ENCODE results near the gene PPIL1. TPM values are rescaled to one million over a fixed set of nuclear protein-coding genes. Genes with fewer than 3 reads are reported as not detected.

The PPIL1 gene
- total RNA-seq, 1 experiment from 2014 or later = 64.3 TPM

DNA sequence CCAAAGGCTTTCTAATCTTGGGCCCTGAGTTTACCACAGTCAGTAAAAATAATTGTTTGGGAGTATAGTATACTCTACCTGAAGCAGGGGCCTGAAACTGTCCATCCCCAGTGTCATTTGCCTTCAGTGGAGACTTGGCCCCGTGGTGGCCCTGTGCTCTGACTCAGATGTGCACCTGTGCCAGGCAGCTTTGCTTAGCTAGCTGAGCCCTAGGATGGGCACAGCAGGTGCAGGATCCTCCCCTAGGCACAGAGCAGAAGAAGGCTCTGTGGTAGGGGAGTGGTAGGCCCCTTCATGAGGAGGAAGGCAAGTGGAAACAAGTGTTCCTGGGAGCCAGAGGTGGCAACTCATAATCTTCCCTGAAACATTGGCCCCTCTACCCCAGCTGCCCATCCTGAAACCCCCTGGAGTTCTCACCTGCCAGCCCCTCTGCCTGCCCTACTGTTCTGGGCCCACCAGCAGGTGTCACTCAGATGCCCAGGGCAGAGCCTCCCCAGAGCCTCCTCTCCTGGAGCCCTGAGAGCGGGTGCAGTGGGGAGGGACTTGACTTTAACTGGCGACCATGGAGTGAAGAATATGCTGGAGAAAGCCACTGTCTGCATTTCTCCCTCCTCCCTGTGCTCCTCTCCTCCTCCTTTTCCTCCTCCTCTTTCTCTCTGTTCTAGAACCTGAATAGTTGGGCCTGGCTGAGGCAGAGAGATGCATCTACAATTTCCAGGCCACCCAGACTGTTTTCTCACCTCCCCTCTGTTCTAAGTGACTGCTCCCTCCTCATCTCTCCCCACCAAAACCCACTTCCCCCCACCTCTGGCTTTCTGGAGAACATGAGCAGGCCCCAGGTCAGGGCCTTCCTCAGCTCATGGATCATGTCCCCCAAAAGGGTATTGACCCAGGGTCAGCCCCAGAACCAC, 38.2 kb downstream of the PPIL1 start:
- no peak for DNase-seq (ENCODE audit: low spot score)

DNA sequence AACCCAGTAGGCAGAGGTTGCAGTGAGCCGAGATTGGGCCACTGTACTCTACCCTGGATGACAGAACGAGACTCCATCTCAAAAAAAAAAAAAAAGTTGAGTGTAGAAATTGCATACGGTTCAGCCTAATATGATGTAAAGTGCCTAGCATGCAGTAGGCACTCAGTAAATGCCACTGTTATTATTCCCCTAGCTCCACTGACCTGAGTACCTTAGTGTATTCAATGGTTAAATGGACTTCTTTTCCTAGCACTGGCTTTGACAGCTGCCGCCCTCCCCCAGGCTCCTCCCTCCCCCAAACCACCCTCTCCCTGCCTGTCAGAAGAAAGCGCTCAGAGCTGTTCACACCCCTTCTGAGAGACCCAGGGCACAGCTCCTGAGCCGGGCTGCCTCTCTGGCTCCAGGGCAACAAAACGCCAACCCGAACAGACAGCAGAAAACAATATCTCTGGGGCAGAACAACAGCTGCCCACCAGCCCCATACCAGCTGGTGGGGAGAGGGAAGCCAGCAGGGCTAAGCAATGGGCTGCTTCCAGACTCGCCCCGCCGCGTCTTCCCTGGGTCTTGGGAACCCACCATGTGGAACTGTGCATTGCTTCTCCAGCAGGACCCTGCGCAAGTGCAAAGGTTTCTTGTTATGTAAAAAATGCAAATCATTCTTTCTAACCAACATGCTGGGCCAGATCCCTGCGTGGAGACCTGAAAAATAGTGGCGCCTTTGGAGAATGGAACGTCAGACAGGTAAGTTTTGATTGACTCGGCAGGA, 39.8 kb downstream of the PPIL1 start:
- DNase-seq (ENCODE audit: low spot score) = no peak

DNA sequence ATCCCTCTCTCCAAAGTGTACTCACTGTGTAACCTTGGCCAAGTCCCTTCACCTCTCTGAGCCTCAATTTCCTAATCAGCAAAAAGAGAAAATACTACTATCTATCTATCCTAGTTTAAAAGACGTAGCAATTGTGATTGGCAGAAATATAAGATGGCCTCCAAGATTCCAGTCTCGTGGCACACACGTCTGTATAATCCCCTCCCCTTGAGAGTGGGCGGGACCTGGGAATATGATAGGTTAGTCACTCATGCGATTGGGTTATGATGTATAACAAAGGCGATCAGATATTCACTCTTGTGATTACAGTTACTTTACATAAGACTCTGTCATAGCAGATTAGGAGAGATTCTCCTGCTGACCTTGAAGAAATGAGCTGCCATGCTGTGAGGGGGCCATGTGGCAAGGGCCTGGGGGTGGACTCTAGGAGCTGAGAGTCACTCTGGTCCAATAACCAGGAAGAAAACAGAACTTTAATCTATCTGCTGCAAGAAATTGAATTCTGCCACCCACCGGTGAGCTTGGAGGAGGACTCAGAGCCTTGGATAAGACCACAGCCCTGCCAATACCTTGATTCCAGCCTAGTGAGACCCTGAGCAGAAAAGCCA, 41.3 kb downstream of the PPIL1 start:
- no peak for DNase-seq (ENCODE audit: low spot score)

DNA sequence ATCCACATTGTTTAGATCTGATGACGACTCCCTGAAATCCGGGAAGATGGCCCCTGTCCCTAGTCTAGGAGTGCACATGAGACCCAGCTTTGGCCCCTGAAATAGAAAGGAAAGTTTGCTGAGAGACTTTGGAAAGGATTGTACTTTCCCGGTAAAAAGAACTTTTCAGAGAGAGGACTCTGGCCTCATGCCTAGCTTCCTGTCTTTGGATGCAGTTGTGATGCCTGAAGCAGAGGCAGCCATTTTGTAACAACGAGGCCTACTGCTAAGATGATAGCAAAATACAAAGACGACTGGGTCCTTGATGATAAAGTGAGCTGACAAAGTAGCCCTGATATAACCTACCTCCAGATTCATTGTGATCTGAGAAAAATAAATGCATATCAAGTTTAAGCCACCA, 42.3 kb downstream of the PPIL1 start:
- DNase-seq (ENCODE audit: low spot score) = no peak

DNA sequence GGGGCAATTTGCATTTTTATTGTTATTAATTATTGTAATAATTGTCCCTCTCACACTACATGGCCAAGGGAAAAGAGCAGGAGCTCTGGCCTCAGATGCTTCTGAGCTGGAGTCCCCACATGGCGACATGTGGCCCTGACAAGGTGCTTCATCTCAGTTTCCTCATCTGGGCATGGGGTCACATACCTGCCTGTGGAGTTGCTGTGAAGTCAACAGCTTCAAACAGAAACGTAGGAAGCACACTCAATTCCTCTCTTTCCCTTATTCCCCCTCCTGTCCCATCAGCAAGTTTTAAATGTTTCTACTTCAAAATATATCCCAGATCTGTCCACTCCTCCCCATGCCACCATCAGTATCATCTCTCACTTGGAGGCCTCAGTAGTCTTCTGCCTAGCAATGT, 44.0 kb downstream of the PPIL1 start:
- no peak for DNase-seq (ENCODE audit: low spot score)

DNA sequence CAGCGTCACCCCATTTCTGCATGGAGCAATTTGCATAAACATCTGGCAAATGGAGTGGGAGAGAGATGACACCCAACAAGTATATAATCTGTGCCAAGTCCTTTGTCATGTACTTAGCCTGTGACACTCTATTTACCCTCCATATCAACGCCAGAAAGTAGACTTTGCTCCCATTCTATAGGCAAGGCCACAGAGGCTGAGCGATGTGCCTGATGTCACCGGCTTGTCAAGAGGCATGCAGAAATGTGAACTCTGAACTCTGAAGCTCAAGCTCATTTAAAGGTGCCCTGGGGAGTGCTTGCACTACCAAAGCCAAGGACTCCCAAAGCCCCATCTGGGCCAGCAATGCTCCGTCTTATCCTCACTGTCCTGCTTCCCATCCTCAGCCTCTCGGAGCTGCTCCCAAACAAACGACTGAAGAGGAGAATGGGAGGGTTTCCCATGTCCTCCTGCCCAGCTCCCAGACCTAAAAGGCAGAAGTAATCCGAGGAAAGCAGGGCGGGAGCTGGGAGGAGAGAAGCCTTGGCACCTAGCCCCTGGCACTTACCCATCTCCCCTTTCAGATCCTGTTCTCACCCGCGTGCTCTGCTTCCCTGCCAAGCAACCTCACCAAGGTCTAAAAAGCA, 44.6 kb downstream of the PPIL1 start:
- no peak for DNase-seq (ENCODE audit: low spot score)

DNA sequence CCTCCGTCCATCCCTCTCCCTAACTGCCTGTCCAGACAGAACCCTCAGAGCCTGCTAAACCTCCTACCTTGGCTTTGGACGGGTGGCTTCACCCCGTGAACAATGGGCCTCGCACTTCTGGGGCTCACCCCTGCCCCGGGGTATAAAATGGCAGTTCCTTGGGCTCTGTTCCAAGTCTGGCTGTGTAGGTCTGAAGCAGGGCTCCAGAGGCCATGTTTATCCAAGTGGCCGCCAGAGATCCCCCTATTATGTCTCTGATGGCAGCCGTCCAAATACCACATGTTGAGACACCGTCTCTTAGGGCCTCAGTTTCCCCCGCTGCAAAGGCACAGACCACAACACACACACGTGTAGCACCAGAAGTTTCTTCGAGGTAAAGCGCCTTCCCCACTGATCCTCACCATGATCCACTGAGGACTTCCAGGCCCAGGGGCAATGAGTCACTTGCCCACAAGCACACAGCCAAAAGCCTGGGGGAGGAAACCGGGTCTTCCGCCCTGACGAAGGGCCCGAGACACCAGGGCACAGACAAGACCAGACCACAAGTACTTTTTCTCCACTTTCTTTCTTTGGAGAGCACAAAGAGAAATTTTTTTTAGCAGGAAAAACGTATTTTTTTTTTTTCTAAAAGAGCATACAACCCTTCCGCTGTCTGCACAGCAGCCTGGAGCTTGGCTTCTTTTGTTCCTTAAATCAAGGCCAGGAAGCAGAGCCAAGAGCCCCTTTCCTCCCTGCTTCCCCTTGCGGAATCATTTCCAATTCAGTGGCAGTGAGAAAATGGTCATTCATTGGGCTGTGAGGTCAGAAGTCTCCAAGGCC, 47.1 kb downstream of the PPIL1 start:
- DNase-seq (ENCODE audit: low spot score) = peak; percentile 71

DNA sequence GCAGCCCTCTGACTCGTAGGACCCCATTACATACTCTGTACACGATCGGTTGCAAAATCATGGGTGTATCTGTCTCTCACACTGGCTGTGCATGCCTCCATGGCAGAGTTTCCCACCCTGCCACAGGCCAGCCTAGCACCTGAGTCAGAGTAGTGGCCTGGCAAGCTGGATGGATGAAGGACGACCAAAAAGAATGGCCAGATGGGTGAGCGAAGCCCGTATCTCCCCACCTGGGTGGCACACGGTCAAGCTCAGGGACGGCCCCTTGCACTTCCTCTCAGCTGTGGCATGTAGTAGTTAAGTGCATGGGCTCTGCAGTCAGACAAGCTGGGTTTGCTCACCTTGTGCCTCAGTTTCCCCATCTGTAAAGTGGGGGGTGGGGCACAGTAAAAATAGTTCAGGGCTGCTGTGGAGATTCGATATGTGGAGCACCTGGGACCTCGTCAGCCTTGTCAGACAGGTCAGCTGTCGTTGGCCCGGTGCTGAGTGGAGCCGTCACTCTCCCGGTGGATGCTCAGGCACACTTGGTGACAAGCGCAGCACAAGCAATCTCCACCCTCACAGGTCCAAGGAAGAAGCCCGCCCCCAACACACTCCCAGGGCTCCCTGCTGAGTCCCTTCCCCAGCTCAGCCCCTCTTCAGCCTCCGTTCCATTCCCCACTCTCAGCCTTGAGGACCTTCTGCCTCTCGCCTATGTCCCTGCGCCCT, 47.9 kb downstream of the PPIL1 start:
- no peak for DNase-seq (ENCODE audit: low spot score)

DNA sequence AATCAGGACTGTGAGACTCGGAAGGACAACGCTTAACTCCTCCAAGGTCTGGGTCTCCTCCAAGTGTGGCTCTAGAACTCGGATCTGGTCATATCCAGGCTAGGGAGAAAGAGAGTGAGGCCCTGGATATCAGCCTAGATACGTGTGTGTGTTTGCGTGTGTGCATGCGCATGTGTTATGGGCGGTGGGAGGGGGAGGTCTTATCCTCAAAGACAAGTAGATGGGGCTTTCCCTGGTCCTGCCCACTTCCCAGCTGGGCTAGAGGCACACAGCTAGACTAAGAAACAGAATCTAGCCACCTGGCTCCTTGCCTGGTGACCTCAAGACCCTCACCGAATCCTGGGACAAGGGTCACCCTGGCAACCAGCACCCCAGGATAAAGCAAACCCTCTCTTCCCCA, 48.6 kb downstream of the PPIL1 start:
- DNase-seq (ENCODE audit: low spot score) = no peak

DNA sequence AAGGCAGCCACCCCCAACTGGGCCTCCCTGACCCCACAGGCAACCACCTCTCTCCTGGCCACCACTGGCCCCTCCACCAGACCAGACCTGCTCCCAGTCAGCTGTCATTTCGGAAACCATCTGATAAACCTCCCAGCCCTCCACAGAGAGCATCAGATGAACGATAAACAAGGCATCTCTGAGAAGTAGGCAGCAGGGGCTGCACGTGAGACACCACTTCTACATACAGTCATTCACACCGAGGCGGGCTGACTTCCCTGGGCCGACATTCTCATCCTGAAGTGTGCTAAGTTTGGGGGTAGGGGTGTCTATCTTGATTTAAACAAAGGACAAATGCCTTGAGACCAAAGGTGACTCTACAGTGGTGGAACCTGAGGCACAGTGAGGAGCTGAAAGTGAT, 49.2 kb downstream of the PPIL1 start:
- DNase-seq (ENCODE audit: low spot score) = no peak

DNA sequence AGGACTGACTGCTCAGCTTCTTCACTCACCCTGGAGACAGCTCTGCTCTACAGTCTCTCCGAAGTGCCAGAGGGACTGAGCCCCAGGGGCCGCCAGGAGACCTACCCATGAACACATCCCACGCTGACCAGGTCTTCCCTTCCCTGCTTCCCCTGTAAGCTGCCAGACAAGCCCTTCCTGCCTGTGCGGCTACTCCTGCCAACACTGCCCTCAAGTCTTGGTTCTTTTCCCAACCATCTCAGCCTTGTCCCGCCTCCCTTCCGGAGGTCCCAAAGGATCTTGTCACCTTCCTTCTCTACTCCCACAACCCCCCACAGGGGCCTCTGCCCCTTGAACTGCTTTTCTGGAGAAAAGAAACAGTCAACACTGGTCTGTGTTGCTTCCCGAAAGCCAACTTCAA, 50.4 kb downstream of the PPIL1 start:
- DNase-seq (ENCODE audit: low spot score) = no peak

DNA sequence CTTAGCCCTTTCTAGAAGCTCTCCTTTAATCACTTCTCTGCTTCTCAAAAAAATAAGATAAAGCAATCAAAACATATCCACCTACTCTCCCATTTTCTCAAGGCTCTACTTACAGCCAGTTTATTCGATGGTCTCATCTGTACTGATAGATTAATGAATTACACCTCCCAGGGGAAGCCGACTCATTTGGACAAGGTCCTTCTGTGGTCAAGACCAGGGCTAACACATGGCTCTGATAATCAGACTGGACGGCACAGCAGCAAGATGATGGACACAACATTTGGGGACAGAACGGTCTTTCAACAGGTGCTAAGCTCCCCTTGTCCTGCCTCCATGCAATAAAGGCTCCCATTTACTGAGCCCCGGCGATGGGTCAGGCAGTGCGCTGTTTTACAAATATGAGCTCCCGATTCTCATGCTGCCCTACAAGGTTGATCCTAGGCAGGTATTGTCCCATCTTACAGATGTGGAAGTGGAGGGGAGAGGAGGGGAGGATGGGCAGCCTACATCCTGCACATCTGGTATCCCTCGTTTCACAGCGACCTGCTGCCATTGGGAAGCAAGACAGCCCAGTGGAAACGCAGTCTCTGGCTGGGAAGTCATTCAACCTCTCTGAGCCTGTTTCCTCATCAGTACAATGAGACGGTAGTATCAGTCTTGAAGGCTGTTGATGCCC, 51.0 kb downstream of the PPIL1 start:
- no peak for DNase-seq (ENCODE audit: low spot score)

DNA sequence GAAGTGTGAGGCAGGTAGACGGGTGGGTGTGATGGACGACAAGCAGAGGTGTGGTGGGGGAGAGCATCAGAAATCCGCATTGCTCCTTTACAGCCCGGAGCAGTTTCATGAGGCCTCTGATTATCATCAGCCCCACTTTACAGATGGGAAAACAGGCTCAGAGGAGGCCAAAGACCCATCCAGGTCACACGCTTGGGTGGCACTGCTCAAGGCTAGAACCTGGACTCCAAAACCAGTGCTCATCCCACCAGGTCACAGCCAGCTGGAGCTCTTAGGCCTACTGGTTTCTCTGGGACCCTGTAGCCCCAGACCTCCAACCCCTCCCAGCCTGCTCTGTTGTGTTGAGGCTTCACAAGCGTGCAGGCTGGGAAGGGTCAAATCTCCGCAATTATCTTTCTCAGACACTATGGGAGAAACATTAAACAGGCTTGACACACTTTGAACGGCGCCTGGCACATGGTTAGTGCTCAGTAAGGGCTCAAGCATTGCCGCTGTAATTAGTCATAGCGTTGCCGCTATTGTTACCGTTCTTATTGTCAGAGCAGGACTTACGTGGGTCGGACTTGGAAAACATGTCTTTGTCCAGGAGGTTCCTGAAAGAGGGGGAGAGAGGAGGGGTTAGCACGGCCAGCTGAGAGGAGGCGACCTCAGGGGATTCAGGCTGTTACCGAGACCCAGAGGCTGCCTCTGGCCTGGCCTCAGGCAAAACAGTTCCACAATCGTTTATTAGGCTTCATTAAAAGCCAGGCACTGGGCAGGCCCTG, 51.9 kb downstream of the PPIL1 start:
- no peak for DNase-seq (ENCODE audit: low spot score)

DNA sequence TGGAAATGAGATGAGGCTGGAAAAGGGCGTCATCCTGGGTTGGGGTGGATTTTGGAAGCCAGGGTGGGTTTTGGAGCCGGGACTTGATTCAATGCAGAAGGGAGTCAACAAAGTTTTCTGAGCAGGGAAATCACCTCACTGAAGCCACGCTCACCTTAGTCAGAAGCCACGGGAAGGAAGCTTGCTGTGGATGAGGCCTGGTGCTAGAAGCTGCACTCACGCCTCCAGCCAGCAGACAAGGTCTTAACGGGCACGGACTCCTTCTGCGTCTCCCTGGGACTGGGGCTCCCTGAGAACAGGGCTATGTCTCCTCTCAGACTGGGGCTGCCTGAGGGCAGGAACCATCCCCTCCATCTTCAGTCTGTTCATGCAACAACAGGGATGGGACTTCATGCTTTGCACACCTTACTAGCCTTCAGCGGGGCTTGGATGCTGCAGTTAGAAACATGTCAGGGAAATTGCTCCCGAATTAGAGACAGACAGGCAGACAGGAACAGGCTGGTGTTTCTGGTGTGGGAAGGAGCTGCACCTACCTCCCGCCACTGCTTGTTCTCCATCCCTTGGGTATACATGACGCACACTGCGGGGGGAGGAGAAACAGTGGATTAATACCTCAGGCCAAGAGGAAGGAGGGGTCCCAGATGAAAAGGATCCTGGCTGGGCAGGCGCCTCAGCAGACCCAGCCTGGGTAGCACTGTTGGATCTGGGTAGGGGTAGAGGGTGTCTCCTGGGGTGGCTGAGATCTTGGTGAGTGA, 52.8 kb downstream of the PPIL1 start:
- DNase-seq (ENCODE audit: low spot score) = no peak

DNA sequence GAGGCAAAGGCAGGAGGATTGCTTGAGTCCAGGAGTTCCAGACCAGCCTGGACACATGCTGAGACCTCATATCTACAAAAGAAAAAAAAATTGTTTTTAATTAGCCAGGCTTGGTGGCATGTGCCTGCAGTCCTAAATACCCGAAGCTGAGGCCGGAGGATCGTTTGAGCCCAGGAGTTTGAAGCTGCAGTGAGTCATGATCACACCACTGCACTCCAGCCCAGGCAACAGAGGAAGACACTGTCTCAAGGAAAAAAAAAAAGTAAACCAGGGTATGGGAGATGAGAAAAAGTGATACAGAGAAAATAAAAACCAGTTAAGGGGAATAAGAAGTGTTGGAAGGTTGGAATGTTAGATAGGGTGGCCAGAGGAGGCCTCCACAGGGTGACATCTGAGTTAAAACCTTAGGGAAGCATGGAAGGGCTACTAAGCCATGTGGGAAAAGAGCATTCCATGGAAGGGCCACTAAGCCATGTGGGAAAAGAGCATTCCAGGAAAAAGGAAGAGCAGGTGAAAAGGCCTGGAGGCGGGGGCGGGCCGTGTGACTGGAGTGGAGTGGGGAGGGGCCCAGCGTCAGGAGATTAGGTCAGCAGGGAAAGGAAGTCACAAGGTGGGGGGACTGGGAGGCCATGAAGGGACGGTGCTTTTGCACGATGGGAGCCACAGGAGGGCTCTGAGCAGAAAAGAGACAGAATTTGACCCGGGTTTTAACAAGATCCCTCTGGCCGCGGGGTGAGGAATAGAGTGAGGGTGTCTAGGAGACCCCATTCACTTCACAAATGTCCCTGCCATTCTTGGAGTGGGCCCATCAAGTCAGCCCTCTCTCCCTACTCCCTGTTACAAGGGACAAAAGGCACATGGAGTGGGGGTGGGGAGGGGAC, 53.7 kb downstream of the PPIL1 start:
- DNase-seq (ENCODE audit: low spot score) = peak; percentile 79

DNA sequence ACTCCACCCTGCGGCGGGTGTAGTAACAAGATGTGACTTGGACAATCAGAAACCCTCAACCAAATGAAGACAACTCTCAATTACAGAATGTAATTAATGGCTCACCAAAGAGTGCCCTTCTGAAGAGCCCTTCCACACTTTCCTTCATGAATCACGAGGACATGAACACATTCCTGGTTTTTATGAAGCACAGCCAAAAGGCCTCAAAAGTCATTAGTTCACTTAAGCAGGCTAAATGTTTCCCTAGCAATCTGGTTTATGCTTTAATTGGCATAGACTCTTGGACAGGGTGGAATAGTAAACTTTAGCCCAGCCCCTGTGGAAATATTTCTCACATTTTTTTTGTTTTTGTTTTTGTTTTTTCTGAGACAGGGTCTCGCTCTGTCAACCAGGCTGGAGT, 55.8 kb downstream of the PPIL1 start:
- DNase-seq (ENCODE audit: low spot score) = no peak

DNA sequence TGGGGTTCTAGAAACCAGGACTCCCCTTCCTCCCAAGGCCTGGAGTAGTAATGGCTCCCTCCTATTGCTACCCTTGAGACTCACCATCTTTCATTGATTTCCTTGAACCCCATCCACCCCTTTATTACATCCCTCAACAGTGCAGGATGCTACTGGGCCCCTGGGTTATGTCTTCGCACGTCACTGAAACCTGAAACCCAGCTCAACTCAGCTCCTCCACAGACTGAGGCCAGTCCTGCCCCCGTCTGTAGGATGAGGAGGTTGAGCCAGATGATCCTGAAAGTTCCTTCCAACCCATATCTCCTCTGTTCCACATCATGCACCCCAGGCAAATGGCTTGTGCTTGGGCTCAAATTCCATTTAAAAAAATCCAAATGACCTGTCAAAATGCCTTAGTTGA, 56.8 kb downstream of the PPIL1 start:
- no peak for DNase-seq (ENCODE audit: low spot score)
